ENCODE results near the gene GAGE12J.

DNA sequence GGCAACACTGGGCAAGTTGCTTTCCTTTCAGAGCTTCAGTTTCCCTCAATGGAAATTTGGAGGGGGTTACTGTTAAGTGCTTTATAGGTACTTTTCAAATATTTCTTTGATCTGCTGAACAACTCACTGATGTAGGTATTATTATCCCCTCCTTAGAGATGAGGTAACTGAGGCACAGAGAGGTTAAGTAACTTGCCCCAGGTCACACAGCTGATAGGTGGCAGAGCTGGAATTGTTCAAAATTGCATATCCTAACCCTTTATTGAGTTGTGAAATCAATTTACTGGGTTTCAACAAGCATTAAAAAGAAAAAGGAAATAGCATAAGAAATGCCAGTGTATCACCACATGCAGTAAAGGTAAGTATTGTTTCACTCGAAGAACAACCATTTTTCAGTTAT, 45.6 kb upstream of the GAGE12J start:
- TF ChIP-seq POLR2AphosphoS5 (IDR thresholded peaks at IDR 0.05; ENCODE audit: low read depth, low read length) (no peak), POLR2A (IDR thresholded peaks at IDR 0.05; ENCODE audit: low read depth, low read length) (no peak), TAF1 (IDR thresholded peaks at IDR 0.05; ENCODE audit: low read depth, low read length) (no peak), POU2F2 (IDR thresholded peaks at IDR 0.05; ENCODE audit: low read depth, low read length) (no peak), SPI1 (IDR thresholded peaks at IDR 0.05; ENCODE audit: low read depth, low read length) (no peak), PAX5 (IDR thresholded peaks at IDR 0.05; ENCODE audit: insufficient read depth, low read length, severe bottlenecking) (no peak)
